ENCODE data around the gene FRZB. TPM values are rescaled to one million over a fixed set of nuclear protein-coding genes. Genes with fewer than 3 reads are reported as not detected.

FRZB gene
- total RNA-seq, 2 donors from 2014 or later, result 54.8 to 107 TPM

DNA sequence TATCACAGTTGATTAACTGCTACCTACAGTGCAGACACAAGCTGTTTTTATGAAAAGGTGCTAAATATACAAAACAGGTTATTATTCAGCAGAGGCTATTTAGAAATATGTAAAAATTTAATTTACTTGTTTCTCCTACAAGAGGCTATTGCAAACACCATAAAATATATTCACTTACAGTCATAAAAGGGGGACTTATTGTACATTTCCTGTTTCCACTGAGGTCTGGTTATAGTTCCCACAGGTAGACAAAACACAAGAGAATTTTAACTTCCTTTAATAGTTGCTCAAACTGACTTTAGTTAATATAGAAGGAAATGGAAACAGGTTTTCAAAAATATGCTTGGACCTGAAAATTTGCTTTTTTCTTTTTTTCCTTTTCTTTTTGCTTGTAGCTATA is 40.0 kb upstream of the FRZB start:
- H3K27me3 ChIP-seq (ENCODE audit: control insufficient read depth, insufficient read depth, low read length, poor library complexity, severe bottlenecking), result no peaks in the 10 kb centered on the region
- Mint-ChIP-seq H3K4me1 (peaks cover 21% of the 10 kb centered on the region), H3K4me3 (no peak overlapping the region), H3K9me3 (no peaks in the 10 kb centered on the region), H3K27me3 (ENCODE audit: insufficient read depth) (no peaks in the 10 kb centered on the region), H3K36me3 (ENCODE audit: low read depth) (peaks cover 42% of the 10 kb centered on the region), H3K27ac (peak overlapping the region; percentile 10)
- no peak overlapping the region for H3K9ac ChIP-seq (ENCODE audit: extremely low read depth, low read length, poor library complexity, severe bottlenecking)
- H3K4me3 ChIP-seq (ENCODE audit: low read length), result no peak overlapping the region
- DNase-seq, result no peak
- H3K27ac ChIP-seq (ENCODE audit: low read depth, low read length), result no peak overlapping the region
- H3K36me3 ChIP-seq (ENCODE audit: control insufficient read depth, insufficient read depth, low read length), result peaks cover 21% of the 10 kb centered on the region
- peaks cover 4% of the 10 kb centered on the region for H3K4me1 ChIP-seq (ENCODE audit: control insufficient read depth, insufficient read depth, low read length)
- TF ChIP-seq, protein P1, sequence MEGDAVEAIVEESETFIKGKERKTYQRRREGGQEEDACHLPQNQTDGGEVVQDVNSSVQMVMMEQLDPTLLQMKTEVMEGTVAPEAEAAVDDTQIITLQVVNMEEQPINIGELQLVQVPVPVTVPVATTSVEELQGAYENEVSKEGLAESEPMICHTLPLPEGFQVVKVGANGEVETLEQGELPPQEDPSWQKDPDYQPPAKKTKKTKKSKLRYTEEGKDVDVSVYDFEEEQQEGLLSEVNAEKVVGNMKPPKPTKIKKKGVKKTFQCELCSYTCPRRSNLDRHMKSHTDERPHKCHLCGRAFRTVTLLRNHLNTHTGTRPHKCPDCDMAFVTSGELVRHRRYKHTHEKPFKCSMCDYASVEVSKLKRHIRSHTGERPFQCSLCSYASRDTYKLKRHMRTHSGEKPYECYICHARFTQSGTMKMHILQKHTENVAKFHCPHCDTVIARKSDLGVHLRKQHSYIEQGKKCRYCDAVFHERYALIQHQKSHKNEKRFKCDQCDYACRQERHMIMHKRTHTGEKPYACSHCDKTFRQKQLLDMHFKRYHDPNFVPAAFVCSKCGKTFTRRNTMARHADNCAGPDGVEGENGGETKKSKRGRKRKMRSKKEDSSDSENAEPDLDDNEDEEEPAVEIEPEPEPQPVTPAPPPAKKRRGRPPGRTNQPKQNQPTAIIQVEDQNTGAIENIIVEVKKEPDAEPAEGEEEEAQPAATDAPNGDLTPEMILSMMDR (conservative IDR thresholded peaks at IDR 0.05), result no peak
- H3K9me3 ChIP-seq (ENCODE audit: control insufficient read depth, low read length), result no peaks in the 10 kb centered on the region

DNA sequence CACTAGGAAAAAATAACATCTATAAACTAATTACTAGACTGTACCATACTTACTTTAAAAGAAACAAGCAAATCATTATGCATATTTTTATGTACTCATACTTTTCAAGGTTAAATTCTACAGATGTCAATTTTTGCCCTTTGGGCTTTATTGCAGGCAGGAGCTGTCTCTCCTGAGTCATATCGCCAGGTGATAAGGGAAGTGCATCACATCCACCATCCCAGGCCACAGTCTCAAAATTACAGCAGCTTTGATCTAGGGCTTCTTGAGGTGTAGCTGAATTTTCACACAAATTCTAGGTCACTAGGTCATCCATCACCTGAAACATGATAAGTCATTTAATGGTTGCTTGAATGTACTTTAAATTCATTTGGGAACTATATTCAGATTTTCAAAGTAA is 38.4 kb upstream of the FRZB start:
- Mint-ChIP-seq H3K4me1 (peaks cover 18% of the 10 kb centered on the region), H3K36me3 (ENCODE audit: low read depth) (peaks cover 33% of the 10 kb centered on the region), H3K4me3 (no peak overlapping the region), H3K27ac (no peak overlapping the region), H3K9me3 (no peaks in the 10 kb centered on the region), H3K27me3 (ENCODE audit: insufficient read depth) (no peaks in the 10 kb centered on the region)
- Histone ChIP-seq H3K36me3 (ENCODE audit: control insufficient read depth, insufficient read depth, low read length) (peaks cover 13% of the 10 kb centered on the region), H3K27me3 (ENCODE audit: control insufficient read depth, insufficient read depth, low read length, poor library complexity, severe bottlenecking) (no peaks in the 10 kb centered on the region), H3K4me3 (ENCODE audit: low read length) (no peak overlapping the region), H3K9ac (ENCODE audit: extremely low read depth, low read length, poor library complexity, severe bottlenecking) (no peak overlapping the region), H3K27ac (ENCODE audit: low read depth, low read length) (no peak overlapping the region), H3K4me1 (ENCODE audit: control insufficient read depth, insufficient read depth, low read length) (peaks cover 4% of the 10 kb centered on the region), H3K9me3 (ENCODE audit: control insufficient read depth, low read length) (no peaks in the 10 kb centered on the region)
- TF ChIP-seq, protein P1 (conservative IDR thresholded peaks at IDR 0.05), result no peak
- no peak for DNase-seq
- WGBS, 2 experiments (ENCODE audit: insufficient coverage in 1 of 2, insufficient read length in 1 of 2), result 100% methylated on average over 1 of the region's 1 CpG

- peaks cover 4% of the 10 kb centered on the region for H3K36me3 ChIP-seq (ENCODE audit: control insufficient read depth, insufficient read depth, low read length)
- no peak overlapping the region for H3K4me3 ChIP-seq (ENCODE audit: low read length)
- Mint-ChIP-seq H3K27ac (no peak overlapping the region), H3K4me1 (peaks cover 17% of the 10 kb centered on the region), H3K9me3 (no peaks in the 10 kb centered on the region), H3K36me3 (ENCODE audit: low read depth) (peaks cover 21% of the 10 kb centered on the region), H3K4me3 (no peak overlapping the region), H3K27me3 (ENCODE audit: insufficient read depth) (no peaks in the 10 kb centered on the region)
- H3K27ac ChIP-seq (ENCODE audit: low read depth, low read length), result no peak overlapping the region
- H3K9ac ChIP-seq (ENCODE audit: extremely low read depth, low read length, poor library complexity, severe bottlenecking), result no peak overlapping the region
- H3K4me1 ChIP-seq (ENCODE audit: control insufficient read depth, insufficient read depth, low read length), result peaks cover 4% of the 10 kb centered on the region
- no peak for DNase-seq
- WGBS, 2 experiments (ENCODE audit: insufficient coverage in 1 of 2, insufficient read length in 1 of 2), result 80 to 100% methylated on average over 1 of the region's 2 CpGs
- H3K9me3 ChIP-seq (ENCODE audit: control insufficient read depth, low read length), result no peaks in the 10 kb centered on the region
- TF ChIP-seq, protein P1 (conservative IDR thresholded peaks at IDR 0.05), result no peak
- no peaks in the 10 kb centered on the region for H3K27me3 ChIP-seq (ENCODE audit: control insufficient read depth, insufficient read depth, low read length, poor library complexity, severe bottlenecking)
Measured at GRCh38 chr2:182903566-182903965, 37.1 kb upstream of the FRZB start.

Data from endodermal cell (in vitro differentiated cells).